Activated T-helper 1 cell treated with anti-CD3 and anti-CD28 coated beads, Interleukin-12 subunit alpha, Interleukin-12 subunit beta, Interleukin-2, Interleukin-4 antibody, amounts not matched to agents 30 ng/mL and 10 ng/mL and 1 ng/mL, durations not matched to agents 14 hours and 24 hours and 36 hours (primary cell): ENCODE results near the gene SLC39A2. TPM values are rescaled to one million over a fixed set of nuclear protein-coding genes. Genes with fewer than 3 reads are reported as not detected.
"Not testable (repeated sequence)": the region's sequence is repeated elsewhere in the genome, so short reads cannot be mapped to it uniquely, and the experiment has no call there.

Experiments
- DNase-seq: peaks from one replicate; pipeline ENCODE4 v3.0.0; 2021; ENCODE audit warnings: low spot score
- H3K27ac Mint-ChIP-seq: one replicate; pipeline ENCODE4 v1.8.0; 2021; ENCODE audit warnings: mild to moderate bottlenecking, mixed read lengths
- H3K27me3 Mint-ChIP-seq: one replicate; pipeline ENCODE4 v1.8.0; 2022; ENCODE audit warnings: mild to moderate bottlenecking, moderate library complexity, mixed read lengths; ENCODE audit not compliant: insufficient read depth
- H3K36me3 Mint-ChIP-seq: one replicate; pipeline ENCODE4 v1.8.0; 2021; ENCODE audit warnings: low read depth, mixed read lengths
- H3K4me1 Mint-ChIP-seq: one replicate; pipeline ENCODE4 v1.8.0; 2021; ENCODE audit warnings: low read depth, mixed read lengths
- H3K4me3 Mint-ChIP-seq: one replicate; pipeline ENCODE4 v1.8.0; 2021; ENCODE audit warnings: mild to moderate bottlenecking, moderate library complexity, mixed read lengths
- H3K9me3 Mint-ChIP-seq: one replicate; pipeline ENCODE4 v1.8.0; 2021; ENCODE audit warnings: mixed read lengths
- intact Hi-C: fragments of 100-400 bp; cut with micrococcal nuclease; formaldehyde crosslinking; loops from one replicate; pipeline ENCODE4 v1.15.1; 2024
- total RNA-seq: library from RNA; stranded (reverse); gene quantifications from 2 replicates; pipeline ENCODE4 v1.2.3, GENCODE V29; 2022

SLC39A2 gene
- total RNA-seq, 1 donor from 2014 or later: 0.36 TPM

GRCh38 chr14:21037156-21037555 lies 38.1 kb downstream of the SLC39A2 start:
- Mint-ChIP-seq H3K27ac (no peak overlapping the region), H3K4me1 (no peaks in the 10 kb centered on the region), H3K4me3 (no peak overlapping the region), H3K9me3 (no peaks in the 10 kb centered on the region), H3K36me3 (no peaks in the 10 kb centered on the region), H3K27me3 (peaks cover 18% of the 10 kb centered on the region)
- no peak for DNase-seq
- intact Hi-C loops: no loop called here

DNA sequence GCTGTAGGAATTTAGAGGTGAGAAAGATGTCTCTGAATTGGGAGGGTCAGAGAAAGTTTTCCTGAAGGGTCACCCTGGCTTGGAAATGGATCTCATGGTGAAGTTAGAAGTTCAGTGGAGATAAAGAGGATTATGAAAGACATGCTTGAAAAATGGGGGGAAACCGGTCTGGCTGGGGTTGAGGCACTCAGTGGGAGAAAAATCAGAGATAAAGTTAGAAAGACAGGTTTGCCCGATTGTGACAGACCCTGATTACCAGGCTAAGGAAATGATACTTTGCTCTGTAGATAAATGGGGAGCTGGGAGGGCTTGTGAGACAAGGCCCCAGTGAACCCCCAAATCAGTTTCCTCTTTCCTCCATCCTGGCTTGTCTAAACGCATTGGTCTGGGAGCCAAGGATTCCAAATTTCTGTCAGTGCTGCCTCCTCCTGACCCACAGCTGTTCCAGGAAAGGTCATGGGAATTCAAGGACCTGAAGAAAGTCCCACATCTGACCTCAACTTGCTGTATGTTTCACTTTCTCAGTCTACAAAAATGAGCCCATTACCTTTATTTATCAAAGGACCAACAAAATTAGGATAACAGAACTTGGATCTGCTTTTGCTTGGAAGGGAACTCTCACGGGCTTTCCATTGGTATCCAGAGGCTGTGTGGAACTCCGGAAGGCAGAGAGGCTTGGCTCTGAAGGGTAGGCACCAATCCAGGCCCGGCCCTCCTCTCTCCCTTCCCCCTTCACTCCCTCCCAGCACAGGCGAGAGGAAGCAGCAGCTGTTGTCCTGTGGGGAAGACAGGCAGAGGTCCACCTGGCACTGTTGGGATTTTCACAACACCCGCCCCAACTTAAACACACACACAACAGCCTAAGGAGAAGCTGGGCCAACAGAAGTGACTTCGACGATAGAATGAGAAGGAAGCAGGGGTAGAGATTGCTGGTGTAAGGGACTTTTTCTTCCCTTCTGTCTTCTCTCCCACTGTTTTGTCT lies 39.6 kb downstream of the SLC39A2 start:
- Mint-ChIP-seq H3K36me3 (no peaks in the 10 kb centered on the region), H3K27ac (no peak overlapping the region), H3K9me3 (no peaks in the 10 kb centered on the region), H3K4me3 (no peak overlapping the region), H3K27me3 (peaks cover 17% of the 10 kb centered on the region), H3K4me1 (no peaks in the 10 kb centered on the region)
- intact Hi-C loops: no loop called here
- no peak for DNase-seq

GRCh38 chr14:21039585-21040369 lies 40.7 kb downstream of the SLC39A2 start:
- no peaks in the 10 kb centered on the region for H3K4me1 Mint-ChIP-seq
- no peak overlapping the region for H3K4me3 Mint-ChIP-seq
- no peaks in the 10 kb centered on the region for H3K9me3 Mint-ChIP-seq
- DNase-seq: no peak
- H3K27me3 Mint-ChIP-seq: peaks cover 20% of the 10 kb centered on the region
- no peak overlapping the region for H3K27ac Mint-ChIP-seq
- no peaks in the 10 kb centered on the region for H3K36me3 Mint-ChIP-seq
- intact Hi-C loops: loop anchor here (1.0 kb wide), 1 partner anchor 25 kb away; no protein-coding TSS in a partner anchor

DNA sequence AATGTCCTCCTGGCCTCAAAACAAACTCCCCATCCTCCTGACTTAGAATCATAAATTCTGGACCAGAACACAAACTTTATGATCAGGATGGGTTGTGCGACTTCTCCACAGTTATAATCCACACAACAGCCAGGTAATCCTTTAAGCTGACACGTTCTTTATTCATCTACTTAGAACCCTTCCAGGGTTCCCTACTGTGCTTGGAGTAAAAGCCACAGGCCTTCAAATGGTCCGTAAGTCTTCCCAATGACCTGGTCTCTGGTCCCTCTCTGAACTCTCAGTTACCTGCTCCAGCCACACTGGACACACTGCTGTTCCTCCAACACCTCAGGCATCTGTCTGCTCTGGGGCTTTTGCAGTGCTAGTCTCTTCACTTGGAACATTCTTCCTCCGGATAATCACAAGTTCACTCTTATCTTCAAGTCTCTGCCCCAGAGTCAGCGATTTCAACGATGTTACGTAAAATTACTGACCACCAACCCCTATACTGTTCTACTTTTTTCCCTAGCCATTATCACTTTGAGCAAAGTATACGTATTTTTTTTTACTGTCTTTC lies 41.4 kb downstream of the SLC39A2 start:
- Mint-ChIP-seq H3K36me3 (no peaks in the 10 kb centered on the region), H3K27ac (no peak overlapping the region)
- intact Hi-C loops: loop anchor here (1.0 kb wide), 1 partner anchor 26 kb away; no protein-coding TSS in a partner anchor

DNA sequence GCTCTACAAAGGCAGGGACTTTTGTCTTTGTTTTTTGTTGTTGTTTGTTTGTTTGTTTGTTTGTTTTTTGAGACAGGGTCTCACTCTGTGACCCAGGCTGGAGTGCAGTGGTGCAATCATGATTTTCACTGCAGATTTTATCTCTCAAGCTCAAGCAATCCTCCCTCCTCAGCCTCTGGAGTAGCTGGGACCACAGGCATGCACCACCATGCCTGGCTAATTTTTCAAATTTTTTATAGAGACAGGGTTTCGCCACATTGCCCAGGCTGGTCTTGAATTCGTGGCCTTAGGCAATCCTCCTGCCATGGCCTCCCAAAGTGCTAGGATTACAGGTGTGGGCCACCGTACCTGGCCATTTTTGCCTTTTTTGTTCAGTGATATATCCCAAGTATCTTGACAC lies 41.8 kb downstream of the SLC39A2 start:
- not testable (repeated sequence) for H3K9me3 Mint-ChIP-seq, DNase-seq, H3K4me3 Mint-ChIP-seq, H3K27ac Mint-ChIP-seq, H3K36me3 Mint-ChIP-seq, H3K4me1 Mint-ChIP-seq
- intact Hi-C loops: loop anchor here (1.0 kb wide), 1 partner anchor 27 kb away; no protein-coding TSS in a partner anchor
- H3K27me3 Mint-ChIP-seq: peaks cover 23% of the 10 kb centered on the region

More for the DNA sequence above, 41.4 kb downstream of the SLC39A2 start:
- Mint-ChIP-seq H3K9me3 (no peaks in the 10 kb centered on the region), H3K4me1 (no peaks in the 10 kb centered on the region), H3K4me3 (no peak overlapping the region), H3K27me3 (peaks cover 23% of the 10 kb centered on the region)
- DNase-seq: no peak

- H3K27me3 Mint-ChIP-seq: peaks cover 20% of the 10 kb centered on the region
- H3K4me1 Mint-ChIP-seq: no peaks in the 10 kb centered on the region
- H3K9me3 Mint-ChIP-seq: no peaks in the 10 kb centered on the region
- no peak for DNase-seq
- H3K27ac Mint-ChIP-seq: no peak within 1 kb of the TSS
- no peaks in the 10 kb centered on the region for H3K36me3 Mint-ChIP-seq
- no peak within 1 kb of the TSS for H3K4me3 Mint-ChIP-seq
- intact Hi-C loops: no loop called here
Observed at GRCh38 chr14:21041676-21042433, 42.8 kb downstream of the SLC39A2 start, which contains the start of gene RNASE7. RNASE7 (plus strand) TSS chr14:21042362; CDS start chr14:21042993, 631 bp downstream.

- H3K9me3 Mint-ChIP-seq: no peaks in the 10 kb centered on the region
- no peaks in the 10 kb centered on the region for H3K36me3 Mint-ChIP-seq
- H3K27ac Mint-ChIP-seq: no peak overlapping the region
- H3K4me3 Mint-ChIP-seq: no peak overlapping the region
- no peaks in the 10 kb centered on the region for H3K4me1 Mint-ChIP-seq
- H3K27me3 Mint-ChIP-seq: peaks cover 20% of the 10 kb centered on the region
- DNase-seq: no peak
- intact Hi-C loops: no loop called here
Observed at GRCh38 chr14:21042918-21043317, 43.8 kb downstream of the SLC39A2 start.

- H3K4me3 Mint-ChIP-seq: no peak overlapping the region
- intact Hi-C loops: no loop called here
- DNase-seq: no peak
- H3K36me3 Mint-ChIP-seq: no peaks in the 10 kb centered on the region
- H3K4me1 Mint-ChIP-seq: no peaks in the 10 kb centered on the region
- H3K27me3 Mint-ChIP-seq: peaks cover 18% of the 10 kb centered on the region
- no peak overlapping the region for H3K27ac Mint-ChIP-seq
- no peaks in the 10 kb centered on the region for H3K9me3 Mint-ChIP-seq
Observed at GRCh38 chr14:21043387-21043973, 44.4 kb downstream of the SLC39A2 start.

DNA sequence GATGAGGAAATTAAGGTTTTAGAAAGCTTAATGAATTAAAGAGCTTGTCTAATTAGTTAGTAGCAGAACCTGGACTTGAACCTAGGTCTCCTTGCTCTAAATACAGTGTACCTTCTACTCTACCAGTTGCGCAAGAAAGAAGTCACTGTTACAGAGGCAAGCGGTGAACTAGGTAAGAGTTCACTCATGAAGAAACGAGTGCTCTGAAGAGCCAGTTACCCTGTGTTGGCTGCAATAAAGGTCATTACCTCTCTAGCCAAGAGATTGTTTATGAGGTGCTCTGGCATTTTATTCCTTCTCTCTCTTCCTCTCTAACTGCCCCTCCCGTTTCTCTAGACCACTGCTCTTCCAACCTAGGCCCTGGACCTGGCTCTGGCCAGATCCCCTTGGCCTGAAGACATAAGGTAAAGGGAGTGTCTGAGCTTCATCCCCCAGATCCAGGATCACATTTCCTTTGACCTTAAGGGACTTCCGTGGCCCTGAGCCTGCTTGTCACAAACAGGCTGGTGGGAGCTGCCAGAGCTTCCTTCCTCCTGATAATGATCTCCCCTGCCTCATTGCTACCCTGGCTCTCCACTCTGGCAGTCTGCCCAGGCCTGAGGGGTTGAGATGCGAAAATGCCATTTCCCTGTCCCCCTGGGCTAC lies 45.0 kb downstream of the SLC39A2 start:
- H3K27ac Mint-ChIP-seq: no peak overlapping the region

GRCh38 chr14:21047378-21047781 lies 48.3 kb downstream of the SLC39A2 start:
- Mint-ChIP-seq H3K27me3 (peaks cover 26% of the 10 kb centered on the region), H3K4me1 (no peaks in the 10 kb centered on the region), H3K27ac (no peak overlapping the region), H3K4me3 (no peak overlapping the region), H3K36me3 (no peaks in the 10 kb centered on the region), H3K9me3 (no peaks in the 10 kb centered on the region)
- intact Hi-C loops: no loop called here
- DNase-seq: no peak

More for the DNA sequence above, 45.0 kb downstream of the SLC39A2 start:
- Mint-ChIP-seq H3K9me3 (no peaks in the 10 kb centered on the region), H3K4me1 (no peaks in the 10 kb centered on the region), H3K36me3 (no peaks in the 10 kb centered on the region), H3K4me3 (no peak overlapping the region), H3K27me3 (peaks cover 19% of the 10 kb centered on the region)
- no peak for DNase-seq
- intact Hi-C loops: no loop called here

GRCh38 chr14:21048638-21049037 lies 49.5 kb downstream of the SLC39A2 start:
- H3K27ac Mint-ChIP-seq: no peak overlapping the region
- intact Hi-C loops: no loop called here
- no peak overlapping the region for H3K4me3 Mint-ChIP-seq
- peaks cover 27% of the 10 kb centered on the region for H3K27me3 Mint-ChIP-seq
- H3K36me3 Mint-ChIP-seq: no peaks in the 10 kb centered on the region
- no peaks in the 10 kb centered on the region for H3K9me3 Mint-ChIP-seq
- H3K4me1 Mint-ChIP-seq: no peaks in the 10 kb centered on the region
- DNase-seq: no peak
